ENCODE data around the gene CACNA1H. TPM values are rescaled to one million over a fixed set of nuclear protein-coding genes. Genes with fewer than 3 reads are reported as not detected.

CACNA1H gene
- 0.15 and 1.3 TPM in 2 replicates for total RNA-seq

DNA sequence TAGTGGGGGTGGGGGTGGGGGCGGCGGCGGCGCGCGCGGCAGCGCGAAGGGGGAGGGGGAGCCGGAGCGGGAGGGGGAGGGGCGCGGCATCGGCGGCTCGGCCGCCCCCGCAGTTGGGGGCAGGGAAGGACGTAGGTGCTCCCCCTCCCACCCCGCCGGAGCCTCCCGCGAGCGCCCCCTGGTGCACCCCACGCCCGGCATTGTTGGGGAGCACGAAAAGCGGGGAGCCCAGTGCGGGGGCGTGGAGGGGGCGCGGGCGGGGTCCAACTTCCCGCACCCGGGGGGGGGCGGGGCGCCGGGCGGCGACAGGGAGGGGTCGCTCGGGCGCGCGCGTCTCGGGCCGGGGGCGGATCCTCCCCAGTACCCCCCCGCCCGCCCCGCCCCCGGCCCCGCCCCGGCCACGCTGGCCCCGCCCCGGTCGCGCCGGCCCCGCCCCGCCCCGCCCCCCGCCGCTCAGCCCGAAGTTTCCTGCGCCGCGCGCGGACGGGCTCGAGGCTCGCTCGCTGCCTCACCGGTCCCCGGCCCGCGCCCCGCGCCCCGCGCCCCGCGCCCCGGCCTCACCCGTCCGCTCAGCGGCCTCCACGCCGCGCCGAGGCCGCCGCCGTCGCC lies at the start of gene CACNA1H:
TSS of gene CACNA1H (plus strand) at position 456 of the 609 bp plus-strand sequence. CDS start 632 bp downstream, outside the sequence.
- DNase-seq (ENCODE audit: extremely low read depth, low read depth, low spot score): no peak

DNA sequence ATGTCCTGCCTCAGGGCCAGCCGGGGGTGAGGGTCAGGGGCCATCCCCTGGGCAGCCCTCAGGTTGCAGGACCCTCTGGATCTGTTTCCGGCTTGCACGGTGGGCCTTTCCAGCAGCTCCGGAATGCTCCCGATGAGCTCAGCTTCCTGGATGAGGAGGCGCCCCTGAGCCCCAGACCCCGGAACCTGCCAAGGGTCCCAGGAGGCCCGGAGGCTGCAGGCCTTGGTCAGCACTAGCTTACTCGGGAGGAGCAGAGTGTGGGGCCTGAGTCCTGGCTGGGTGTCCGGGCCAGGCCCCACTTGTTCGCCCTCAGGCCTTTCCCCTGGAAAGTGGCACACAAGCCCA lies 49.3 kb upstream of the CACNA1H start:
- DNase-seq (ENCODE audit: extremely low read depth, low read depth, low spot score): no peak

- no peak for DNase-seq (ENCODE audit: extremely low read depth, low read depth, low spot score)
Measured at GRCh38 chr16:1105888-1106620, 46.9 kb upstream of the CACNA1H start.

GRCh38 chr16:1106659-1107058 lies 46.2 kb upstream of the CACNA1H start:
- no peak for DNase-seq (ENCODE audit: extremely low read depth, low read depth, low spot score)

- DNase-seq (ENCODE audit: extremely low read depth, low read depth, low spot score): no peak
Measured at GRCh38 chr16:1107141-1107540, 45.8 kb upstream of the CACNA1H start.

DNA sequence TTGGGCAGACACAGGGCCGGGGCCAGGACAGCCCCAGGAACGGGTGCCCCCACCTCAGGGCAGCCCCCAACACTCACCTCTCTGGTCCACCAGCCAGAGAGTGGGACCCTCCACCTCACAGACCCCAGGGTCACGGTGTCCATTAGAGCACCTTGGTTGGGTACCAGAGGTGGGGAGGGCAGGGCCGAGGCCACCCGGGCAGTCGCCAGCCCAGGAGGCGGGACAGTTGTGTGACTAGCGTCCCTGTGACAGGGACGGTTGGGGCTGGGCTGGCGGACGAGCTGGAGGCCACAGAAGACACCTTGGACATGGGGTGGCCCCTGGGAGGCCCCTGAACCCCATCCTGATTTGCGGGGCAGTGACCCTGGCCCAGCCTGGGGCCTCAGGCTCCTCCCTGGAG lies 45.2 kb upstream of the CACNA1H start:
- no peak for DNase-seq (ENCODE audit: extremely low read depth, low read depth, low spot score)

DNA sequence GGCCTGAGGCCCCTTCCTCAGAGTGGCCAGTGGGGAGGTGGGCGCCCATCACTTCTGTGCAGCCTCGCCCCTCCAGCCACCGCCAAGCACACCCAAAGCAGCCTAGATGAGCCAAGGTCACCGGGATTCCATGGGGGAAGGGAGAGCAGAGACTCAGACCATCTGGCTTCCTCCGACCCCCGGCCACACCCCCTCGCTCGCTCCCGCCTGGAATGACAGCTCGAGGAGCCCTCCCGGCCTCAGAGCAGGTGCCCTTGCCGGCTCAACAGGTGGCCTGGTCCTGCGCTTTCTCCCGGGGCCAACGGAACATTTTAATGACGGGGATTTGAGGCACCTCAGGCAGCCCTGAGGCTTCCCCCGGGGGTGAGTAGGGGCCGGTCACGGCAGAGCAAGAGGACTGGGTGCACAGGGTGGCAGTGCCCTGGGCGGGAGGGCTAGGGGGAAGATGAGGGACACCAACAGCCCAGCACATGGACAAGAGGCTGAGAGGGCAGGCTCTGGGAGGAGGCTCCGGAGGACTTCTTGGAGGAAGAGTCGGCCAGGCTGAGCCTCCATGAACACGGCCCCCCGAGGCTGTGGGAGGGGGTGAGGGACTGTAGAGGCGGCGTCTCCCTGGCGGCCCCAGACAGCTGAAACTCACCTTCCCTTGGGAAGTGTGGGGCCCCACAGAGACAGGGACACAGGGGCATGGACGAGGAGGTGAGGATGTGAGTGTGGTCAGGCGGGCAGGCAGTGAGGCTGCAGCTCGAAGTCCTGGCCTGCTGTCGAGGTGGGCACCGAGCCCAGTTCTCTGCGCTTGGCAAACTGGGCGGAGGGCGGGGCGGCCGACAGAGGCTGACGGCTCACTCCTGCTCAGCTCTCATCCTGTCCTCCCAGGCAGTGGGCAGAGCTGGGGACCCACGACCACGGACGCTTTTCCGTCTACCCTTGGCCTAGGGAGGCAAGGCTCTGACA lies 44.3 kb upstream of the CACNA1H start:
- DNase-seq (ENCODE audit: extremely low read depth, low read depth, low spot score): no peak

GRCh38 chr16:1109648-1110047 lies 43.3 kb upstream of the CACNA1H start:
- no peak for DNase-seq (ENCODE audit: extremely low read depth, low read depth, low spot score)

DNA sequence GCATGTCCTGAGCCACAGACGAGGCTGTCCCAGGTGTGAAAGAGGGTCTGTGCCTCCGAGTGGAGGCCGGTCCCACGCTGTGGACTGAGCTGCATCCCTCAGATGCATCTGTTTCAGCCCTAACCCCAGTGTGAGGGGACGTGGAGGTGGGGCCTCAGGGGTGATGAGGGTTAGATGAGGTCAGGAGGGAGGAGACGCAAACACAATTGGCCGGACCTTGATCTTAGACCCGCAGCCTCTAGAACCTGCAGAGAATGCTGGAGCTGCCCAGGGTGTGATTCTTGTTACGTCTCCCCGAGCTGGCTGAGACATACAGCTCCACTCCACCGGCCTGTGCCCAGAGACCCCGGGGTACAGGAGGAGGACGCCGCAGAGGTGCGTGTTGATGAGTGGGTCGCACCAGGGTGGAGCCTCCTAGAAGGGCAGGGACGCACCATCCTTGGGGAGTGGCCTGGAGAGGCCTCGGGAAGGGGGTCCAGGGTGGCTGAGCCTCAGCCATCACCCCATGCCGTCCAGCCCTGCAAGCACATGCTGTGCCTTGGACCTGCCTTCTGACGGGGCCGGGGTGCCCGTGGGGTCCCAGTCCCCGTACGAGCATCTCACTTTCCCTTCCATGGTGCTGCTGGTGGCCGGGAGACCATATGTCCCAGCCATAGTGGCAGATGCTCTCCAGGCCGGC lies 40.3 kb upstream of the CACNA1H start:
- DNase-seq (ENCODE audit: extremely low read depth, low read depth, low spot score): no peak

DNA sequence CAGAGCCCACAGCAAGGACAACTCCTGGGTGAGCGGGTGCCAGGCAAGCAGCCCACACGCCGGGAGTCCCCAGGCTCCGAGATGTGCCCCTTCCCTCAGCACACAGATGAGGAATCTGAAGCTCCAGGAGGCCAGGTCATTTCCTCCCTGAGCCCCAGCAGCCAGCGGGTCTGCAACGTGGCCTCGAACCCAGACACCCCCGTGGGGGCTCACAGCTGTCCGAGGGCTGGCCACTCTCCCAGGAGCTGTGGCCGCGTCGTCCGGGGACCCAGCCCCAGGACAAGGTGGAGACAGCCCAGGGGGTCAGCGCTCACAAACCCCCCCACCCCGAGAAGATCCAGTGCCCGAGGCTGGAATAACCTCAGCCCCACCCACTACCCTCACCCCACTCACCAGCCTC lies 39.4 kb upstream of the CACNA1H start:
- no peak for DNase-seq (ENCODE audit: extremely low read depth, low read depth, low spot score)

DNA sequence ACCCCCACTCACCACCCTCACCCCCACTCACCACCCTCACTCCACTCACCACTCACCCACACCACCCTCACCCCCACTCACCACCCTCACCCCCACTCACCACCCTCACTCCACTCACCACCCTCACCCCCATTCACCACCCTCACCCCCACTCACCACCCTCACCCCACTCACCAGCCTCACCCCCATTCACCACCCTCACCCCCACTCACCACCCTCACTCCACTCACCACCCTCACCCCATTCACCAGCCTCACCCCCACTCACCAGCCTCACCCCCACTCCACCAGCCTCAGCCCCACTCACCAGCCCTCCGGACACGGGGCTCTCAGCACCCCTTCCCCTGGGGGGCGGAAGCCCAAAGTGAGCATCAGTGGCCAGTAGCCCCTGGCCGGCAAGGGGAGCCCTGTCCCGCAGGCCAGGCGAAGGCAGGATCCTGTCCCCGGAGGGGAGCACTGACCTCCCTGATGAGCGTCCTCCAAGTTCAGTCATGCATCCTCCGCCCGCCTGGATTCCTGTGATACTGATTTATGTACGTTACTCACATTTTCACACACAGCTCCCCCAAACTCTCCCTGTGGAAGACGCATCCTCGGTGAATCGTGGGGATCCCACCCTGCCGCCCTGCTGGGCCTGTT lies 38.9 kb upstream of the CACNA1H start:
- no peak for DNase-seq (ENCODE audit: extremely low read depth, low read depth, low spot score)

DNA sequence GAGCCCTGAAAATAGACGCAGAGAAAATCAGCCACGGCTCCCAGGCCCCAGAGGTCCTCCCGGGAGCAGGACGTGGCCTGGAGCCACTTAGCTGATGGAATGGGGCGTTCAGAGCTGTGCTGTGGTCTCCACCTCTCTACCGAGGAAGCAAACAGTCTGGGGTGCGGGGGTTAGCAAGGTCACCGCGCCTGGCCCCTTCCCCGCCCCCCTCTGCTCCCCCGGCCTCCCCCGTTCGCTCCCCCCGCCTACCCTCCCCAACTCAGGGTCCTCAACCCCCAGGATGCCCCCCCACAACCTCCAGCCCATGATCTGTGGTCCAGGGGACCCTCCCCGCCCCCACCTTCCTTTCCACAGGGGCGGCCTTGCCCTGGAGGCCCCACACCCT lies 36.2 kb upstream of the CACNA1H start:
- no peak for DNase-seq (ENCODE audit: extremely low read depth, low read depth, low spot score)

GRCh38 chr16:1117176-1117900 lies 35.6 kb upstream of the CACNA1H start:
- no peak for DNase-seq (ENCODE audit: extremely low read depth, low read depth, low spot score)

DNA sequence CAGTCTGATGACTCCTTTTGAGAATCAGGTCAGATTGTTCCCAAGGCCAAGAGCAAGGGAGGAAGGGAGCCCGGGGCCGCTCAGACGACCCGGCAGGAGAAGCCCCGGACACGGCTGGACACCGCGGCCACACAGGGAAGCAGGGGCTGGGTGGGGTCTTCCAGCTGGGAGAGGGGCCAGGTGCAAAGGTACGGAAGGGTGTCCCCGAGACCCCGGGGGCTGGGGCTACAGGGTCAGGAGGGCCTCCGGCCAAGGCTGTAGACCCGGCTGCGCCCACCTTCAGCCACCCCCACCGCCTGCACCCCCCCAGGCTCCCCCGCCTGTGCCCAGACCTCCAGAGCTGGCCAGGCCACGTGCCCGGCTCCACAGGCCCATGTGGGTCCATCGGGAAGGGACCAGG lies 35.0 kb upstream of the CACNA1H start:
- DNase-seq (ENCODE audit: extremely low read depth, low read depth, low spot score): no peak

DNA sequence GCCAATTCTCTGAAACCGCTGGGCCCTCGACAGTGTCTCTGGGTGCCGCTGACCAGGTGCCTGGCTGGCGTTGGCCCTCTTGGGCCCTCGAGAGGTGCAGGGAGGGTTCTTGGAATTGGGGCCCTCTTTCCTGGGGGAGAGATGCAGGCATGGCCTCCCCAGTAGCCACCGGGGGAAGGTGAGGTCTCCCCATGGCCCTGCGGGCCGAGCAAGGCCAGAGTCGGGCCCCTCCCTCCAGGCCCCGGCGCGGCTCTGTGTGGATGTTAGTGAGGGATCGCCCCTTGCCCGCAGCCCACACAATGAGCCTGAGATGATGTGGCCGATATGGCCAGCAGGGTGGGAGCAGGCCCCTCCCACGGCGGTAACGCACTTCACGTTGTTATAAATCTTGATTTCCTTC lies 33.8 kb upstream of the CACNA1H start:
- DNase-seq (ENCODE audit: extremely low read depth, low read depth, low spot score): no peak

- DNase-seq (ENCODE audit: extremely low read depth, low read depth, low spot score): no peak
Measured at GRCh38 chr16:1119766-1120576, 32.9 kb upstream of the CACNA1H start.

- no peak for DNase-seq (ENCODE audit: extremely low read depth, low read depth, low spot score)
Measured at GRCh38 chr16:1120577-1120941, 32.3 kb upstream of the CACNA1H start.

DNA sequence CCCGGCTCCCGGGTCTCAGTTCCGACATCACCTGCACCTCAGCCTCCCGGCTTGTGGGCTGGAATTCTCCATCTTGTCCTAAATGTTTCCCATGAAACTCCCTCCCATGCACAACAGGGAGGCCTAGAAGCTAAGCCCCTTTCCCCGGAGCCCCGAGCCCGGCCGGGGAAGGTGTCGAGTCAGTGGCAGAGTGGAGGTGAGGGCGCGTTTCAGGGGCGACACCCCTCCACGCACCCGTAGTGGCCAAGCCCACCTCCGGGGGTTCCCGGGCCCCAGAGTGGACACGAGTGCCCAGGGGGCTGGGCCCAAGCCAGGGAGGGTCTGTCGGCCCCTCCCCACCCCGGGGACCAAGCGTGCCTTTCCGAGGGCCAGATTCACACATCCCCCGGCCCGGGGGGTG lies 31.9 kb upstream of the CACNA1H start:
- DNase-seq (ENCODE audit: extremely low read depth, low read depth, low spot score): no peak
